ENCODE measurements around the gene SHLD1.

The SHLD1 gene

GRCh38 chr20:5908981-5909380, 158.8 kb downstream of the SHLD1 start:
- DNase-seq = no peak

- DNase-seq = no peak
Observed at GRCh38 chr20:5910186-5910585, 160.0 kb downstream of the SHLD1 start.

- DNase-seq = no peak
Observed at GRCh38 chr20:5913166-5913565, 163.0 kb downstream of the SHLD1 start.

All from NCI-H1694 treated with DMSO at 0.1 percent for 48 hours (cell line).